Measurements from ENCODE around the gene SLC6A4.
"Not testable (repeated sequence)": the region's sequence is repeated elsewhere in the genome, so short reads cannot be mapped to it uniquely, and the experiment has no call there.

DNA sequence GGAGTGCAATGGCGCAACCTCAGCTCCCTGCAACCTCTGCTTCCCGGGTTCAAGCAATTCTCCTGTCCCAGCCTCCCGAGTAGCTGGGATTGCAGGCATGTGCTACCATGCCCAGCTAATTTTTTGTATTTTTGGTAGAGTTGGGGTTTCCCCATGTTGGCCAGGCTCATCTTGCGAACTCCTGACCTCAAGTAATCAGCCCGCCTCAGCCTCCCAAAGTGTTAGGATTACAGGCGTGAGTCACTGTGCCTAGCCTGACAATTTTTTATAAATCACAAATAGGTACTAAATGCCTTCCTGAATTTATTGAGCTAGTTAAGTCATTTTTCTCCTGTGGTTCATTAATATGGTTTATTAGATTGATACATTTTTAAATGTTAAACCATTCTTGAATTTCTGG is 87.6 kb downstream of the SLC6A4 start:
- TF ChIP-seq, protein P1, sequence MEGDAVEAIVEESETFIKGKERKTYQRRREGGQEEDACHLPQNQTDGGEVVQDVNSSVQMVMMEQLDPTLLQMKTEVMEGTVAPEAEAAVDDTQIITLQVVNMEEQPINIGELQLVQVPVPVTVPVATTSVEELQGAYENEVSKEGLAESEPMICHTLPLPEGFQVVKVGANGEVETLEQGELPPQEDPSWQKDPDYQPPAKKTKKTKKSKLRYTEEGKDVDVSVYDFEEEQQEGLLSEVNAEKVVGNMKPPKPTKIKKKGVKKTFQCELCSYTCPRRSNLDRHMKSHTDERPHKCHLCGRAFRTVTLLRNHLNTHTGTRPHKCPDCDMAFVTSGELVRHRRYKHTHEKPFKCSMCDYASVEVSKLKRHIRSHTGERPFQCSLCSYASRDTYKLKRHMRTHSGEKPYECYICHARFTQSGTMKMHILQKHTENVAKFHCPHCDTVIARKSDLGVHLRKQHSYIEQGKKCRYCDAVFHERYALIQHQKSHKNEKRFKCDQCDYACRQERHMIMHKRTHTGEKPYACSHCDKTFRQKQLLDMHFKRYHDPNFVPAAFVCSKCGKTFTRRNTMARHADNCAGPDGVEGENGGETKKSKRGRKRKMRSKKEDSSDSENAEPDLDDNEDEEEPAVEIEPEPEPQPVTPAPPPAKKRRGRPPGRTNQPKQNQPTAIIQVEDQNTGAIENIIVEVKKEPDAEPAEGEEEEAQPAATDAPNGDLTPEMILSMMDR (IDR thresholded peaks at IDR 0.05; ENCODE audit: extremely low read depth in 1 of 2, insufficient read depth in 1 of 2, low read depth in 1 of 2, low read length in 2 of 2) = not testable (repeated sequence)
- not testable (repeated sequence) for TF ChIP-seq POLR2AphosphoS5 (IDR thresholded peaks at IDR 0.05; ENCODE audit: insufficient read depth, low read depth, low read length)
